Ishikawa (cell line): Measurements from ENCODE around the gene APOM.

Source experiments
- CEBPB ChIP-seq: IDR thresholded peaks from 2 replicates; pipeline ENCODE4 v1.6.1; 2012
- CREB1 ChIP-seq: IDR thresholded peaks from 2 replicates; pipeline ENCODE4 v1.6.1; 2012; ENCODE audit warnings: low read depth
- EGR1 ChIP-seq: IDR thresholded peaks from 2 replicates; pipeline ENCODE4 v1.6.1; 2012
- EP300 ChIP-seq: IDR thresholded peaks from 2 replicates; pipeline ENCODE4 v1.6.1; 2012; ENCODE audit warnings: borderline replicate concordance
- FOXM1 ChIP-seq: IDR thresholded peaks from 2 replicates; pipeline ENCODE4 v1.6.1; 2012; ENCODE audit warnings: low read depth, borderline replicate concordance
- MAX ChIP-seq: IDR thresholded peaks from 2 replicates; pipeline ENCODE4 v1.6.1; 2012
- NFIC ChIP-seq: IDR thresholded peaks from 2 replicates; pipeline ENCODE4 v1.6.1; 2012
- RAD21 ChIP-seq: IDR thresholded peaks from 2 replicates; pipeline ENCODE4 v1.6.1; 2012; ENCODE audit warnings: low read depth
- REST ChIP-seq: IDR thresholded peaks from 2 replicates; pipeline ENCODE4 v1.6.1; 2012; ENCODE audit warnings: low read depth, mild to moderate bottlenecking
- TAF1 ChIP-seq: IDR thresholded peaks from 2 replicates; pipeline ENCODE4 v1.6.1; 2012; ENCODE audit warnings: low read depth, mild to moderate bottlenecking
- TCF12 ChIP-seq: IDR thresholded peaks from 2 replicates; pipeline ENCODE4 v1.6.1; 2012; ENCODE audit warnings: low read depth
- TEAD4 ChIP-seq: IDR thresholded peaks from 2 replicates; pipeline ENCODE4 v1.6.1; 2012
- USF1 ChIP-seq: IDR thresholded peaks from 2 replicates; pipeline ENCODE4 v1.6.1; 2012
- YY1 ChIP-seq: IDR thresholded peaks from 2 replicates; pipeline ENCODE4 v1.6.1; 2012; ENCODE audit warnings: low read depth
- ZBTB7A ChIP-seq: IDR thresholded peaks from 2 replicates; pipeline ENCODE4 v1.6.1; 2012; ENCODE audit warnings: low read depth

Gene APOM

GRCh38 chr6:31652925-31653724 is 2.6 kb upstream of the APOM start:
- peak; percentile 56; the same call in 1 of the 2 replicates for TF ChIP-seq ZBTB7A
- TF ChIP-seq EGR1: peak; percentile 84
- no peak for TF ChIP-seq EP300
- no peak; the same call in 1 of the 2 replicates for TF ChIP-seq MAX
- TF ChIP-seq TEAD4: no peak; the same call in 1 of the 2 replicates
- peak; percentile 79; the same call in 1 of the 2 replicates for TF ChIP-seq TAF1
- TF ChIP-seq YY1: 0 out of 2 replicates have a peak, but pooled peaks have one; percentile 6
- no peak for TF ChIP-seq TCF12
- TF ChIP-seq NFIC: no peak

- TF ChIP-seq REST (no peak), NFIC (no peak), FOXM1 (no peak), TCF12 (no peak), CREB1 (no peak), ZBTB7A (no peak)
Observed at GRCh38 chr6:31654574-31655348, 933 bp upstream of the APOM start.

- TF ChIP-seq EGR1 (no peak), EP300 (no peak), REST (no peak), CEBPB (no peak), FOXM1 (no peak), TCF12 (no peak), YY1 (no peak), ZBTB7A (no peak), NFIC (no peak), RAD21 (no peak), USF1 (no peak), MAX (no peak), TEAD4 (no peak), TAF1 (no peak)
Observed at GRCh38 chr6:31657406-31658157, 1.9 kb downstream of the APOM start.

- TF ChIP-seq REST: no peak
- no peak for TF ChIP-seq RAD21
- no peak for TF ChIP-seq TEAD4
- no peak for TF ChIP-seq TAF1
- no peak for TF ChIP-seq USF1
- no peak for TF ChIP-seq TCF12
- no peak for TF ChIP-seq YY1
- no peak for TF ChIP-seq NFIC
- TF ChIP-seq EP300: no peak
- no peak for TF ChIP-seq FOXM1
- no peak for TF ChIP-seq EGR1
- no peak for TF ChIP-seq CEBPB
Observed at GRCh38 chr6:31658158-31658688, 2.5 kb downstream of the APOM start.
